HFFc6 (cell line): ENCODE data around the gene MYO9B. TPM values are rescaled to one million over a fixed set of nuclear protein-coding genes. Genes with fewer than 3 reads are reported as not detected.

Experiments used
- DNase-seq: peaks from one replicate; pipeline ENCODE4 v3.0.0-alpha.2; 2018
- H3K27ac Mint-ChIP-seq: 2 replicates; pipeline ENCODE4 v1.8.0; 2020; ENCODE audit warnings: mild to moderate bottlenecking, mixed read lengths
- H3K27me3 Mint-ChIP-seq: 2 replicates; pipeline ENCODE4 v1.8.0; 2021; ENCODE audit warnings: mild to moderate bottlenecking, moderate library complexity, mixed read lengths; ENCODE audit not compliant: insufficient read depth
- H3K36me3 Mint-ChIP-seq: 2 replicates; pipeline ENCODE4 v1.8.0; 2021; ENCODE audit warnings: low read depth, mixed read lengths
- H3K4me1 Mint-ChIP-seq: 2 replicates; pipeline ENCODE4 v1.8.0; 2020; ENCODE audit warnings: low read depth, mixed read lengths
- H3K4me3 Mint-ChIP-seq: 2 replicates; pipeline ENCODE4 v1.8.0; 2020; ENCODE audit warnings: mild to moderate bottlenecking, moderate library complexity, mixed read lengths
- H3K9me3 Mint-ChIP-seq: 2 replicates; pipeline ENCODE4 v1.8.0; 2020; ENCODE audit warnings: mild to moderate bottlenecking, mixed read lengths
- total RNA-seq, 6 experiments: library from RNA; stranded (reverse); fragmentation: NEBNext Ultra II Directional; extraction: Animal tissue kit (Norgen Biotek cat#: 25700); gene quantifications; 2 replicates in 1 of 6; 3 replicates in 5 of 6; pipeline ENCODE4 v1.2.3, GENCODE V29; 2021
- TF ChIP-seq, protein P1 (sequence below): fragments of 200-600 bp; sonication (generic); IDR thresholded peaks from 2 replicates; pipeline ENCODE4 v1.5.0; 2021; ENCODE audit warnings: antibody characterized with exemption, mild to moderate bottlenecking

MYO9B gene
- total RNA-seq, 6 experiments from 2014 or later: 81.2 to 89.0 (median 83.4) TPM

DNA sequence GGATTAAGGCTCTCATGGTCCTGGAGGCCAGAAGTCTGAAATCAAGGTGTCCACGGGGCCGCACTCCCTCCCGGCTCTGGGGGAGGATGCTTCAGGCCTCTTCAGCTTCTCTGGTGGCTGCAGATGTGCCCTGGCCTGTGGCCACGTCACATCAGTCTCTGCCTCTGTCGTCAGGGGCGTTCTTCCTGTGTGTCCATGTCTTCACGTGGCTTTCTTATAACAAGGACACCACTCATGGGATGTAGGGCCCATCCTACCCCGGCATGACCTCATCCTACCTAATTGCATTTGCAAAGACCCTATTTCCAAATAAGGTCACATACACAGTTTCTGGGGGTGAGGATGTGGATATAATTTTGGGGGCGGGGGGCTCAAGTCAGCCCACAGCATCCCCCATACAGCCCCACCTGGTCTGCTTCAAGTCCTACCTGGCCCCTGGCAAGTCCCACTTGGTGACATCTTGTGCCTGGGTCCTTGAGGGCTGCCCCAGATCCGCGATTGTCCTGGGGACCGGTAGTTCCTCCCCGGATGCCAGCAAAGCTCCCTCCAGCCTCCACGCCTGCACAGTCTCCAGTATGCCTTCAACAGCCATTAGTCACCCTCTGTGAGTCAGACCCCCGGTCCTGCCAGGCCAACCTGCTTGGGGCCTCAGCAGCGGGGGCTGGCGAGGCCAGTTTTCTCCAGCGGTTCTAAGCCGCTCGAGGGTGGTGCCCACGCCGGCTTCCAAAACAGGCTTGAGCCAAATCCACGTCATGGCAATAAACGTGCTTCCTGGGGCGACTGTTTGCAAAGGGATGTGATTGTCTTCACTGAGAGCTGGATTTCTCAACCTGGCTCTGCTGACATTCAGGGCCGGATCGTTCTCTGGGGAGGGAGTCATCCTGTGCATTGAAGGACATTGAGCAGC is 32.2 kb downstream of the MYO9B start:
- H3K9me3 Mint-ChIP-seq: no peaks in the 10 kb centered on the region
- H3K27me3 Mint-ChIP-seq: peaks cover 2% of the 10 kb centered on the region
- TF ChIP-seq, protein P1, sequence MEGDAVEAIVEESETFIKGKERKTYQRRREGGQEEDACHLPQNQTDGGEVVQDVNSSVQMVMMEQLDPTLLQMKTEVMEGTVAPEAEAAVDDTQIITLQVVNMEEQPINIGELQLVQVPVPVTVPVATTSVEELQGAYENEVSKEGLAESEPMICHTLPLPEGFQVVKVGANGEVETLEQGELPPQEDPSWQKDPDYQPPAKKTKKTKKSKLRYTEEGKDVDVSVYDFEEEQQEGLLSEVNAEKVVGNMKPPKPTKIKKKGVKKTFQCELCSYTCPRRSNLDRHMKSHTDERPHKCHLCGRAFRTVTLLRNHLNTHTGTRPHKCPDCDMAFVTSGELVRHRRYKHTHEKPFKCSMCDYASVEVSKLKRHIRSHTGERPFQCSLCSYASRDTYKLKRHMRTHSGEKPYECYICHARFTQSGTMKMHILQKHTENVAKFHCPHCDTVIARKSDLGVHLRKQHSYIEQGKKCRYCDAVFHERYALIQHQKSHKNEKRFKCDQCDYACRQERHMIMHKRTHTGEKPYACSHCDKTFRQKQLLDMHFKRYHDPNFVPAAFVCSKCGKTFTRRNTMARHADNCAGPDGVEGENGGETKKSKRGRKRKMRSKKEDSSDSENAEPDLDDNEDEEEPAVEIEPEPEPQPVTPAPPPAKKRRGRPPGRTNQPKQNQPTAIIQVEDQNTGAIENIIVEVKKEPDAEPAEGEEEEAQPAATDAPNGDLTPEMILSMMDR: no peak
- peaks cover 44% of the 10 kb centered on the region for H3K4me1 Mint-ChIP-seq
- peak overlapping the region; percentile 86 for H3K4me3 Mint-ChIP-seq
- H3K27ac Mint-ChIP-seq: peak overlapping the region; percentile 98
- peaks cover 17% of the 10 kb centered on the region for H3K36me3 Mint-ChIP-seq
- DNase-seq: peak; percentile 97

- Mint-ChIP-seq H3K4me1 (peaks cover 38% of the 10 kb centered on the region), H3K27me3 (peaks cover 2% of the 10 kb centered on the region), H3K36me3 (peaks cover 15% of the 10 kb centered on the region), H3K4me3 (peak overlapping the region; percentile 86), H3K27ac (peak overlapping the region; percentile 98), H3K9me3 (no peaks in the 10 kb centered on the region)
- TF ChIP-seq, protein P1: no peak
- DNase-seq: no peak
These were observed 32.8 kb downstream of the MYO9B start for GRCh38 chr19:17108453-17108784.

GRCh38 chr19:17109300-17109699 is 33.7 kb downstream of the MYO9B start:
- peaks cover 13% of the 10 kb centered on the region for H3K36me3 Mint-ChIP-seq
- no peak overlapping the region for H3K4me3 Mint-ChIP-seq
- peak overlapping the region; percentile 69 for H3K27ac Mint-ChIP-seq
- peaks cover 2% of the 10 kb centered on the region for H3K27me3 Mint-ChIP-seq
- no peaks in the 10 kb centered on the region for H3K9me3 Mint-ChIP-seq
- TF ChIP-seq, protein P1: no peak
- DNase-seq: no peak
- peaks cover 37% of the 10 kb centered on the region for H3K4me1 Mint-ChIP-seq

- DNase-seq: no peak
- no peaks in the 10 kb centered on the region for H3K9me3 Mint-ChIP-seq
- TF ChIP-seq, protein P1: no peak
- peaks cover 16% of the 10 kb centered on the region for H3K36me3 Mint-ChIP-seq
- H3K4me1 Mint-ChIP-seq: peaks cover 33% of the 10 kb centered on the region
- H3K4me3 Mint-ChIP-seq: no peak overlapping the region
- peaks cover 2% of the 10 kb centered on the region for H3K27me3 Mint-ChIP-seq
- H3K27ac Mint-ChIP-seq: peak overlapping the region; percentile 69
These were observed 34.5 kb downstream of the MYO9B start for GRCh38 chr19:17109962-17110598.

- Mint-ChIP-seq H3K4me3 (no peak overlapping the region), H3K9me3 (no peaks in the 10 kb centered on the region), H3K4me1 (peaks cover 29% of the 10 kb centered on the region), H3K27me3 (peaks cover 2% of the 10 kb centered on the region), H3K36me3 (peaks cover 17% of the 10 kb centered on the region), H3K27ac (no peak overlapping the region; the same call in none of the 2 replicates)
- TF ChIP-seq, protein P1: no peak; the same call in 1 of the 2 replicates
- DNase-seq: no peak
These were observed 35.0 kb downstream of the MYO9B start for GRCh38 chr19:17110599-17110966.
